Endothelial cell of umbilical vein (primary cell): ENCODE data around the gene AP4S1. TPM values are rescaled to one million over a fixed set of nuclear protein-coding genes. Genes with fewer than 3 reads are reported as not detected.
A peak's percentile ranks its signal among the peaks of the same experiment; 100 is the strongest.

Source experiments
- BruUV-seq: library from RNA; stranded (reverse); fragments of 400-500 nt; replicated peaks from 2 replicates; lab custom pipeline; 2021; lab: Mats Ljungman, UMichigan
- CTCF ChIA-PET: fragments of 300-600, 350-600 bp; sonication (Branson Sonifier 250); formaldehyde crosslinking; loops from one replicate; lab custom pipeline; 2021; ENCODE audit warnings: antibody characterized with exemption, inconsistent platforms; lab: Charles Lee
- POLR2A ChIA-PET: fragments of 300-600, 350-600 bp; sonication (Branson Sonifier 250); formaldehyde crosslinking; loops from one replicate; lab custom pipeline; 2021; ENCODE audit warnings: antibody characterized with exemption, inconsistent platforms; lab: Charles Lee
- DNase-seq: peaks from one replicate; pipeline ENCODE4 v3.0.0-alpha.2; 2011; ENCODE audit warnings: low read depth, low spot score
- FAIRE-seq: peaks from 2 replicates; lab custom pipeline; 2011; peaks lifted over from hg19 to GRCh38; lab: Jason Lieb, UNC
- H2AFZ ChIP-seq: 2 replicates; pipeline ENCODE4 v1.6.0; 2012; ENCODE audit warnings: low read depth, low read length, control low read depth, inconsistent platforms
- H3K27ac ChIP-seq: 2 replicates; pipeline ENCODE4 v1.5.1; 2011; ENCODE audit warnings: low read depth, mild to moderate bottlenecking, control low read depth, low read length, moderate library complexity; ENCODE audit not compliant: insufficient read depth
- H3K27me3 ChIP-seq, 2 experiments: 2 replicates each; pipeline versions ENCODE4 v1.6.0 to v1.6.1; 2011; ENCODE audit warnings: low read length in 2 of 2, mixed read lengths in 1 of 2; ENCODE audit not compliant: control insufficient read depth in 2 of 2, insufficient read depth in 2 of 2
- H3K36me3 ChIP-seq, 2 experiments: 2 replicates in 1 of 2; 3 replicates in 1 of 2; pipeline ENCODE4 v1.5.1; 2011; ENCODE audit warnings: low read length in 2 of 2, mild to moderate bottlenecking in 1 of 2, moderate library complexity in 1 of 2; ENCODE audit not compliant: control insufficient read depth in 2 of 2, insufficient read depth in 2 of 2; ENCODE audit errors: extremely low read depth in 1 of 2
- H3K4me1 ChIP-seq: 3 replicates; pipeline ENCODE4 v1.5.1; 2011; ENCODE audit warnings: mild to moderate bottlenecking, low read length; ENCODE audit not compliant: control insufficient read depth, insufficient read depth; ENCODE audit errors: extremely low read depth
- H3K4me2 ChIP-seq: 2 replicates; pipeline ENCODE4 v1.6.1; 2011; ENCODE audit warnings: low read length, control low read depth, mixed read lengths; ENCODE audit not compliant: insufficient read depth
- H3K4me3 ChIP-seq, 3 experiments: fragments of 200-600 bp in 1 of 3; sonication (generic), shearing (Covaris generic) in 1 of 3; replicated peaks in 1 of 3; 2 replicates each; pipeline ENCODE4 v1.5.1; 2011 to 2016; ENCODE audit warnings: control low read depth in 3 of 3, low read length in 3 of 3, mild to moderate bottlenecking in 2 of 3, inconsistent platforms in 1 of 3, low read depth in 1 of 3, moderate library complexity in 1 of 3; ENCODE audit not compliant: insufficient read depth in 1 of 3
- H3K79me2 ChIP-seq: 2 replicates; pipeline ENCODE4 v1.6.0; 2012; ENCODE audit warnings: low read length, inconsistent platforms; ENCODE audit not compliant: control insufficient read depth, insufficient read depth
- H3K9ac ChIP-seq: replicated peaks from 2 replicates; pipeline ENCODE3; 2011; ENCODE audit warnings: low read length, control low read depth; ENCODE audit not compliant: insufficient read depth; ENCODE audit errors: extremely low read depth
- H3K9me1 ChIP-seq: replicated peaks from 3 replicates; pipeline ENCODE4 v1.6.0; 2011; ENCODE audit warnings: mild to moderate bottlenecking, low read length; ENCODE audit not compliant: control insufficient read depth, insufficient read depth; ENCODE audit errors: extremely low read depth
- H3K9me3 ChIP-seq: replicated peaks from 2 replicates; pipeline ENCODE4 v1.5.1; 2012; ENCODE audit warnings: low read length, inconsistent platforms; ENCODE audit not compliant: control insufficient read depth, insufficient read depth
- H4K20me1 ChIP-seq: replicated peaks from 2 replicates; pipeline ENCODE3; 2011; ENCODE audit warnings: mild to moderate bottlenecking, low read length; ENCODE audit not compliant: control insufficient read depth, insufficient read depth; ENCODE audit errors: extremely low read depth
- EZH2 ChIP-seq: IDR thresholded peaks from 2 replicates; pipeline ENCODE4 v1.6.1; 2012; ENCODE audit warnings: borderline replicate concordance, low read depth, mild to moderate bottlenecking, moderate library complexity, low read length, inconsistent platforms; ENCODE audit not compliant: severe bottlenecking
- FOS ChIP-seq: IDR thresholded peaks from 2 replicates; pipeline ENCODE4 v1.6.1; 2011; ENCODE audit warnings: mild to moderate bottlenecking, low read length, moderate library complexity, borderline replicate concordance; ENCODE audit not compliant: insufficient read depth
- GATA2 ChIP-seq: IDR thresholded peaks from 2 replicates; pipeline ENCODE4 v1.7.0; 2011; ENCODE audit warnings: low read depth, mild to moderate bottlenecking, moderate library complexity, mixed read lengths, low read length; ENCODE audit not compliant: insufficient read length, insufficient read depth
- JUN ChIP-seq: IDR thresholded peaks from 2 replicates; pipeline ENCODE4 v1.6.1; 2011; ENCODE audit warnings: borderline replicate concordance, low read depth; ENCODE audit not compliant: insufficient read length, insufficient read depth
- MYC ChIP-seq: IDR thresholded peaks from one replicate; pipeline ENCODE4 v1.6.1; 2011; ENCODE audit warnings: mild to moderate bottlenecking, low read depth, low read length
- POLR2A ChIP-seq: IDR thresholded peaks from 2 replicates; pipeline ENCODE4 v1.6.1; 2012; ENCODE audit warnings: low read depth, mild to moderate bottlenecking, control low read depth, low read length
- POLR2AphosphoS5 ChIP-seq: IDR thresholded peaks from 2 replicates; pipeline ENCODE4 v1.6.1; 2012; ENCODE audit warnings: low read depth, mild to moderate bottlenecking, control low read depth, low read length, moderate library complexity; ENCODE audit not compliant: insufficient read depth
- dilution Hi-C: fragments of 300-500 bp; cut with MboI; formaldehyde crosslinking; loops from one replicate; pipeline ENCODE4 v1.15.0; 2019; ENCODE audit warnings: low sequenced_read_pairs; ENCODE audit not compliant: extremely low pct_ligation_motif_present
- intact Hi-C: fragments of 100-400 bp; cut with micrococcal nuclease; formaldehyde crosslinking; loops from one replicate; pipeline ENCODE4 v1.10.0; 2022
- polyA plus RNA-seq, 4 experiments: library from polyadenylated mRNA; depleted of rRNA in 3 of 4; stranded (reverse) in 3 of 4; unstranded in 1 of 4; fragments of >200 nt; gene quantifications; 2 replicates each; pipeline versions ENCODE4 v1.2.1 to v1.2.3, GENCODE V29; 2011 to 2012; ENCODE audit warnings: missing spikeins in 1 of 4
- total RNA-seq: library from RNA; stranded (reverse); gene quantifications from 2 replicates; pipeline ENCODE4 v1.2.3, GENCODE V29; 2021
- TF ChIP-seq, protein P1 (sequence below), 2 donors: IDR thresholded peaks; 1 replicate in 1 of 2; 2 replicates in 1 of 2; pipeline ENCODE4 v1.5.1; 2011; ENCODE audit warnings: low read length in 2 of 2, mild to moderate bottlenecking in 2 of 2, moderate library complexity in 2 of 2, control low read depth in 1 of 2, inconsistent platforms in 1 of 2, low read depth in 1 of 2; ENCODE audit not compliant: insufficient read depth in 1 of 2; ENCODE audit errors: extremely low read depth in 1 of 2
- TF ChIP-seq, protein P2 (sequence below): IDR thresholded peaks from 2 replicates; pipeline ENCODE4 v1.6.1; 2011; ENCODE audit not compliant: insufficient read depth, insufficient read length

Gene AP4S1
- total and polyA plus RNA-seq, 2 donors (not counting 3 experiments of a cell fraction or from before 2014, with no cell fraction given), result 2.8 to 7.2 TPM

DNA sequence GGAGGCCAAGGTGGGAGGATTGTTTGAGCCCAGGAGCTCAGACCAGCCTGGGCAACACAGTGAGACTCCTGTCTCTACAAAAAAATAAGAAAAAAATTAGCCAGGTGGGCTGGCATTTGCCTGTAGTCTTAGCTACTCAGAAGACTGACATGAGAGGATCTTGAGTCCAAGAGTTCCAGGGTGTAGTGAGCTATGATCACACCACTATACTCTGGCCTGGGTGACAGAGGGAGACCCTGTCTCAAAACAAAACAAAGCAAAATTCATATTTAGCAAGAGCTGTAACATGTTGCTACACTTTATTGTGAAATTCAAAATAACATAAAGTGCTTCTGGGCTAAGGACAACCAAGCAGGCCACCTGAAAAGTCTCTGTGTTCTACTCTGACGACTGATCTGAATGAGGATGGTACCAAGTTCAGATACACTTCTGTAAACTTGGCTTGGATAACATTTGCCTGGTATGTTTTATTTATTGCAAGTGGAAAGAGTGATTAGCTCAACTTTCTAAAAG, 12.3 kb downstream of the AP4S1 start:
- no TSS peak for BruUV-seq
- H3K4me2 ChIP-seq, result peak overlapping the region; percentile 34
- no peaks in the 10 kb centered on the region for H3K79me2 ChIP-seq
- intact Hi-C loops, result loop anchor here (1.0 kb wide), 2 partner anchors 11 to 57 kb away; partner anchors contain the start of gene STRN3
- ChIA-PET POLR2A (interaction anchor here (2.3 kb wide), 1 partner anchor 11 kb away, joined by 26 read pairs; the partner anchor contains the start of gene STRN3), CTCF (interaction anchor here (1.3 to 2.6 kb wide), 5 partner anchors 9 to 57 kb away, joined by 3 to 21 read pairs (median 7); partner anchors contain the start of genes AP4S1 and STRN3)
- H3K9me3 ChIP-seq, result no peaks in the 10 kb centered on the region
- no peak for FAIRE-seq
- no peak for DNase-seq
- no peaks in the 10 kb centered on the region for H3K9me1 ChIP-seq
- dilution Hi-C loops, result no loop called here
- TF ChIP-seq POLR2A (no peak), JUN (no peak), MYC (no peak), POLR2AphosphoS5 (no peak), FOS (no peak), EZH2 (no peak), GATA2 (no peak)
- TF ChIP-seq, protein P1, sequence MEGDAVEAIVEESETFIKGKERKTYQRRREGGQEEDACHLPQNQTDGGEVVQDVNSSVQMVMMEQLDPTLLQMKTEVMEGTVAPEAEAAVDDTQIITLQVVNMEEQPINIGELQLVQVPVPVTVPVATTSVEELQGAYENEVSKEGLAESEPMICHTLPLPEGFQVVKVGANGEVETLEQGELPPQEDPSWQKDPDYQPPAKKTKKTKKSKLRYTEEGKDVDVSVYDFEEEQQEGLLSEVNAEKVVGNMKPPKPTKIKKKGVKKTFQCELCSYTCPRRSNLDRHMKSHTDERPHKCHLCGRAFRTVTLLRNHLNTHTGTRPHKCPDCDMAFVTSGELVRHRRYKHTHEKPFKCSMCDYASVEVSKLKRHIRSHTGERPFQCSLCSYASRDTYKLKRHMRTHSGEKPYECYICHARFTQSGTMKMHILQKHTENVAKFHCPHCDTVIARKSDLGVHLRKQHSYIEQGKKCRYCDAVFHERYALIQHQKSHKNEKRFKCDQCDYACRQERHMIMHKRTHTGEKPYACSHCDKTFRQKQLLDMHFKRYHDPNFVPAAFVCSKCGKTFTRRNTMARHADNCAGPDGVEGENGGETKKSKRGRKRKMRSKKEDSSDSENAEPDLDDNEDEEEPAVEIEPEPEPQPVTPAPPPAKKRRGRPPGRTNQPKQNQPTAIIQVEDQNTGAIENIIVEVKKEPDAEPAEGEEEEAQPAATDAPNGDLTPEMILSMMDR (IDR thresholded peaks at IDR 0.05; ENCODE audit: extremely low read depth in 1 of 2, insufficient read depth in 1 of 2, low read depth in 1 of 2, low read length in 2 of 2), result no peak
- TF ChIP-seq, protein P2, sequence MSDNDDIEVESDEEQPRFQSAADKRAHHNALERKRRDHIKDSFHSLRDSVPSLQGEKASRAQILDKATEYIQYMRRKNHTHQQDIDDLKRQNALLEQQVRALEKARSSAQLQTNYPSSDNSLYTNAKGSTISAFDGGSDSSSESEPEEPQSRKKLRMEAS, result no peak
- H3K27ac ChIP-seq, result no peak overlapping the region
- H3K4me1 ChIP-seq, result peaks cover 21% of the 10 kb centered on the region
- H3K27me3 ChIP-seq, result no peaks in the 10 kb centered on the region
- no peak overlapping the region for H2AFZ ChIP-seq
- no peaks in the 10 kb centered on the region for H4K20me1 ChIP-seq
- H3K9ac ChIP-seq, result no peak overlapping the region
- H3K36me3 ChIP-seq, result no peaks in the 10 kb centered on the region
- H3K4me3 ChIP-seq, result no peak overlapping the region
